MCF 10A (cell line): ENCODE data around the gene RNF187. TPM values are rescaled to one million over a fixed set of nuclear protein-coding genes. Genes with fewer than 3 reads are reported as not detected.

Experiments
- BruUV-seq: library from RNA; stranded (reverse); fragments of 400-500 nt; replicated peaks from 2 replicates; lab custom pipeline; 2021; lab: Mats Ljungman, UMichigan
- CTCF ChIA-PET: fragments of 300-600 bp; sonication (Branson Sonifier 250); formaldehyde crosslinking; extraction: SDS; loops from one replicate; lab custom pipeline; 2021; ENCODE audit warnings: antibody characterized with exemption, inconsistent platforms; lab: Yijun Ruan, JAX
- POLR2A ChIA-PET: fragments of 300-600, 350-650 bp; sonication (Branson Sonifier 250); formaldehyde crosslinking; extraction: SDS; loops from one replicate; lab custom pipeline; 2020; ENCODE audit warnings: antibody characterized with exemption, inconsistent platforms; lab: Yijun Ruan, JAX
- DNase-seq: peaks from one replicate; pipeline ENCODE4 v3.0.0-alpha.2; 2018; ENCODE audit not compliant: unreplicated experiment
- H3K27ac Mint-ChIP-seq: one replicate; pipeline ENCODE4 v1.8.0; 2022; ENCODE audit warnings: mild to moderate bottlenecking, low read depth, mixed read lengths; ENCODE audit not compliant: unreplicated experiment
- H3K27me3 Mint-ChIP-seq: one replicate; pipeline ENCODE4 v1.8.0; 2022; ENCODE audit warnings: mixed read lengths; ENCODE audit not compliant: insufficient read depth, unreplicated experiment
- H3K36me3 Mint-ChIP-seq: one replicate; pipeline ENCODE4 v1.8.0; 2022; ENCODE audit warnings: mild to moderate bottlenecking, moderate library complexity, mixed read lengths; ENCODE audit not compliant: insufficient read depth, unreplicated experiment
- H3K4me1 Mint-ChIP-seq: one replicate; pipeline ENCODE4 v1.8.0; 2022; ENCODE audit warnings: mixed read lengths; ENCODE audit not compliant: insufficient read depth, unreplicated experiment
- H3K4me3 Mint-ChIP-seq: one replicate; pipeline ENCODE4 v1.8.0; 2022; ENCODE audit warnings: mild to moderate bottlenecking, moderate library complexity, mixed read lengths; ENCODE audit not compliant: unreplicated experiment
- H3K9me3 Mint-ChIP-seq: one replicate; pipeline ENCODE4 v1.8.0; 2022; ENCODE audit warnings: mixed read lengths; ENCODE audit not compliant: unreplicated experiment
- intact Hi-C: fragments of 100-400 bp; cut with micrococcal nuclease; formaldehyde crosslinking; loops from 2 replicates; pipeline ENCODE4 v1.14.1; 2022
- total RNA-seq: library from RNA; stranded (reverse); gene quantifications from 2 replicates; pipeline ENCODE4 v1.2.3, GENCODE V29; 2022
- TF ChIP-seq, protein P1 (sequence below): fragments of 200-600 bp; IDR thresholded peaks from one replicate; pipeline ENCODE4 v1.8.0; 2022; ENCODE audit warnings: antibody characterized with exemption, mild to moderate bottlenecking; ENCODE audit not compliant: unreplicated experiment

The RNF187 gene
- total RNA-seq, 1 experiment from 2014 or later = 167 TPM

DNA sequence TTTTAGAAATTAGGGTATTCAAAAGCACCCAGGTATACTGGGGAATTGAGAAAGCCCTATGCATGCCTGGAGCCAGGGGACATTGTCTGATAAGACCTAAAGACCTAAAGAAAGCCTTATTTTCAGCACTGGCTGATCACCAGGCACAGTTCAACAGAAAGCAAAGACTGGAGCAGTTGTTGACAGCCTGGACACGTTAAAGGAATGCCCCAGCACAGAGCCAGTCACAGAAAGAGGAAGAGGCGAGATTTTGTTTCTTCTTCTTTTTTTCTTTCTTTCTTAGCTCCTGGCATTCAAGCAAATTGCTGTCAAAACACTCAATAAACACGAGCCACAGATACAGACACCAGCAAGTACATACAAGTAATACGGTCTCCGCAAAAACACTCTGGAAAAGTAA lies 40.4 kb downstream of the RNF187 start:
- Mint-ChIP-seq H3K4me3 (no peak overlapping the region), H3K36me3 (no peaks in the 10 kb centered on the region), H3K27me3 (peaks cover 46% of the 10 kb centered on the region), H3K9me3 (peaks cover 7% of the 10 kb centered on the region), H3K27ac (no peak overlapping the region), H3K4me1 (no peaks in the 10 kb centered on the region)
- POLR2A ChIA-PET = interaction anchor here (0.6 to 1.2 kb wide), 2 partner anchors 41 to 163 kb away, joined by 3 read pairs; partner anchors contain the start of gene RNF187
- no peak for DNase-seq
- TF ChIP-seq, protein P1, sequence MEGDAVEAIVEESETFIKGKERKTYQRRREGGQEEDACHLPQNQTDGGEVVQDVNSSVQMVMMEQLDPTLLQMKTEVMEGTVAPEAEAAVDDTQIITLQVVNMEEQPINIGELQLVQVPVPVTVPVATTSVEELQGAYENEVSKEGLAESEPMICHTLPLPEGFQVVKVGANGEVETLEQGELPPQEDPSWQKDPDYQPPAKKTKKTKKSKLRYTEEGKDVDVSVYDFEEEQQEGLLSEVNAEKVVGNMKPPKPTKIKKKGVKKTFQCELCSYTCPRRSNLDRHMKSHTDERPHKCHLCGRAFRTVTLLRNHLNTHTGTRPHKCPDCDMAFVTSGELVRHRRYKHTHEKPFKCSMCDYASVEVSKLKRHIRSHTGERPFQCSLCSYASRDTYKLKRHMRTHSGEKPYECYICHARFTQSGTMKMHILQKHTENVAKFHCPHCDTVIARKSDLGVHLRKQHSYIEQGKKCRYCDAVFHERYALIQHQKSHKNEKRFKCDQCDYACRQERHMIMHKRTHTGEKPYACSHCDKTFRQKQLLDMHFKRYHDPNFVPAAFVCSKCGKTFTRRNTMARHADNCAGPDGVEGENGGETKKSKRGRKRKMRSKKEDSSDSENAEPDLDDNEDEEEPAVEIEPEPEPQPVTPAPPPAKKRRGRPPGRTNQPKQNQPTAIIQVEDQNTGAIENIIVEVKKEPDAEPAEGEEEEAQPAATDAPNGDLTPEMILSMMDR = no peak
- BruUV-seq = no TSS peak
- CTCF ChIA-PET = interaction anchor here (0.6 to 2.7 kb wide), 5 partner anchors 9 to 69 kb away, joined by 3 to 19 read pairs (median 3); no protein-coding TSS in a partner anchor
- intact Hi-C loops = no loop called here

GRCh38 chr1:228528612-228529011 lies 41.4 kb downstream of the RNF187 start:
- no peak for DNase-seq
- peaks cover 7% of the 10 kb centered on the region for H3K9me3 Mint-ChIP-seq
- no peaks in the 10 kb centered on the region for H3K4me1 Mint-ChIP-seq
- TF ChIP-seq, protein P1 = no peak
- intact Hi-C loops = no loop called here
- ChIA-PET POLR2A (interaction anchor here (1.2 kb wide), 1 partner anchor 42 kb away, joined by 3 read pairs; the partner anchor contains the start of gene RNF187), CTCF (interaction anchor here (2.7 kb wide), 1 partner anchor 13 kb away, joined by 19 read pairs; no protein-coding TSS in a partner anchor)
- H3K36me3 Mint-ChIP-seq = no peaks in the 10 kb centered on the region
- peaks cover 46% of the 10 kb centered on the region for H3K27me3 Mint-ChIP-seq
- no TSS peak for BruUV-seq
- H3K27ac Mint-ChIP-seq = no peak overlapping the region
- H3K4me3 Mint-ChIP-seq = no peak overlapping the region

GRCh38 chr1:228530086-228530758 lies 43.0 kb downstream of the RNF187 start:
- Mint-ChIP-seq H3K27me3 (peaks cover 46% of the 10 kb centered on the region), H3K9me3 (peaks cover 5% of the 10 kb centered on the region), H3K4me3 (no peak overlapping the region), H3K4me1 (no peaks in the 10 kb centered on the region), H3K36me3 (no peaks in the 10 kb centered on the region), H3K27ac (no peak overlapping the region)
- no peak for DNase-seq
- TF ChIP-seq, protein P1 = no peak
- CTCF ChIA-PET = no interaction called here
- intact Hi-C loops = no loop called here
- POLR2A ChIA-PET = no interaction called here
- no TSS peak for BruUV-seq

- Mint-ChIP-seq H3K4me3 (no peak overlapping the region), H3K27me3 (peaks cover 45% of the 10 kb centered on the region), H3K4me1 (no peaks in the 10 kb centered on the region), H3K9me3 (no peaks in the 10 kb centered on the region), H3K36me3 (no peaks in the 10 kb centered on the region), H3K27ac (no peak overlapping the region)
- no peak for DNase-seq
- no TSS peak for BruUV-seq
- CTCF ChIA-PET = no interaction called here
- intact Hi-C loops = no loop called here
- POLR2A ChIA-PET = no interaction called here
- TF ChIP-seq, protein P1 = no peak
These were observed 44.0 kb downstream of the RNF187 start for GRCh38 chr1:228530951-228531731.
